IMR-90 (cell line): Measurements from ENCODE around the gene P4HA2. TPM values are rescaled to one million over a fixed set of nuclear protein-coding genes. Genes with fewer than 3 reads are reported as not detected.

ENCODE experiments used
- ATAC-seq: fragments of 200-7000 bp; cut with Tn5 transposase; 2 replicates; pipeline ENCODE4 v1.9.1; 2020; ENCODE audit warnings: low read depth, mild to moderate bottlenecking, moderate library complexity
- BruUV-seq: library from RNA; stranded (reverse); fragments of 400-500 nt; replicated peaks from 2 replicates; lab custom pipeline; 2021; lab: Mats Ljungman, UMichigan
- CTCF ChIA-PET: fragments of 300-600 bp; formaldehyde crosslinking; extraction: SDS; loops from one replicate; lab custom pipeline; 2021; ENCODE audit warnings: antibody characterized with exemption; lab: Yijun Ruan, JAX
- POLR2A ChIA-PET: fragments of 300-600 bp; sonication (Branson Sonifier 250); formaldehyde crosslinking; loops from one replicate; lab custom pipeline; 2022; ENCODE audit warnings: antibody characterized with exemption; ENCODE audit not compliant: unreplicated experiment; lab: Charles Lee
- DNase-seq: peaks from one replicate; pipeline ENCODE4 v3.0.0; 2013
- H2AFZ ChIP-seq: replicated peaks from 2 replicates; pipeline ENCODE3; 2013; ENCODE audit warnings: low read length, mild to moderate bottlenecking; ENCODE audit not compliant: poor library complexity
- H2AK5ac ChIP-seq: 2 replicates; pipeline ENCODE4 v1.6.1; 2013; ENCODE audit warnings: low read depth, low read length, inconsistent platforms
- H2AK9ac ChIP-seq: replicated peaks from 2 replicates; pipeline ENCODE3; 2013; ENCODE audit warnings: mild to moderate bottlenecking, low read depth, low read length, moderate library complexity; ENCODE audit not compliant: poor library complexity
- H2BK120ac ChIP-seq: 2 replicates; pipeline ENCODE4 v1.6.1; 2013; ENCODE audit warnings: low read depth, low read length, inconsistent platforms
- H2BK15ac ChIP-seq: 3 replicates; pipeline ENCODE4 v1.6.1; 2013; ENCODE audit warnings: low read depth, low read length, inconsistent platforms
- H2BK20ac ChIP-seq: 2 replicates; pipeline ENCODE4 v1.6.1; 2013; ENCODE audit warnings: low read depth, mild to moderate bottlenecking, inconsistent platforms, low read length, moderate library complexity
- H2BK5ac ChIP-seq: 2 replicates; pipeline ENCODE4 v1.6.1; 2013; ENCODE audit warnings: mild to moderate bottlenecking, low read depth, low read length, inconsistent platforms; ENCODE audit not compliant: poor library complexity, severe bottlenecking
- H3K14ac ChIP-seq: replicated peaks from 2 replicates; pipeline ENCODE4 v1.6.1; 2013; ENCODE audit warnings: low read depth, low read length, inconsistent platforms
- H3K18ac ChIP-seq: 2 replicates; pipeline ENCODE4 v1.6.1; 2013; ENCODE audit warnings: low read depth, low read length, control low read depth
- H3K23ac ChIP-seq: 2 replicates; pipeline ENCODE4 v1.6.1; 2013; ENCODE audit warnings: low read depth, low read length, inconsistent platforms
- H3K27ac ChIP-seq: 2 replicates; pipeline ENCODE4 v1.5.1; 2013; ENCODE audit warnings: mild to moderate bottlenecking, control low read depth, low read length; ENCODE audit not compliant: insufficient read depth
- H3K27me3 ChIP-seq: 2 replicates; pipeline ENCODE4 v1.6.1; 2013; ENCODE audit warnings: low read length; ENCODE audit not compliant: control insufficient read depth, insufficient read depth
- H3K36me3 ChIP-seq: 2 replicates; pipeline ENCODE4 v1.6.1; 2013; ENCODE audit warnings: low read length, mixed read lengths; ENCODE audit not compliant: control insufficient read depth, insufficient read depth
- H3K4ac ChIP-seq: 2 replicates; pipeline ENCODE4 v1.6.1; 2013; ENCODE audit warnings: low read depth, low read length, inconsistent platforms
- H3K4me1 ChIP-seq: 2 replicates; pipeline ENCODE4 v1.6.1; 2013; ENCODE audit warnings: low read length, mixed read lengths; ENCODE audit not compliant: control insufficient read depth, insufficient read depth
- H3K4me2 ChIP-seq: 2 replicates; pipeline ENCODE4 v1.6.1; 2013; ENCODE audit warnings: low read depth, mild to moderate bottlenecking, control low read depth, low read length, moderate library complexity
- H3K4me3 ChIP-seq: 2 replicates; pipeline ENCODE4 v1.5.1; 2013; ENCODE audit warnings: low read depth, mild to moderate bottlenecking, control low read depth, low read length, moderate library complexity; ENCODE audit not compliant: insufficient read depth
- H3K56ac ChIP-seq: 2 replicates; pipeline ENCODE4 v1.6.1; 2013; ENCODE audit warnings: low read length, inconsistent platforms; ENCODE audit not compliant: insufficient read depth; ENCODE audit errors: extremely low read depth
- H3K79me1 ChIP-seq, 2 experiments: 2 replicates each; pipeline ENCODE4 v1.6.1; 2013; ENCODE audit warnings: low read length in 2 of 2, inconsistent platforms in 1 of 2, low read depth in 1 of 2
- H3K9ac ChIP-seq: 2 replicates; pipeline ENCODE4 v1.6.1; 2013; ENCODE audit warnings: low read depth, low read length, control low read depth
- H3K9me1 ChIP-seq: 2 replicates; pipeline ENCODE4 v1.6.1; 2013; ENCODE audit warnings: low read length, inconsistent platforms; ENCODE audit not compliant: insufficient read depth
- H3K9me3 ChIP-seq: 2 replicates; pipeline ENCODE4 v1.6.1; 2013; ENCODE audit warnings: low read length; ENCODE audit not compliant: control insufficient read depth, insufficient read depth
- H4K20me1 ChIP-seq: 2 replicates; pipeline ENCODE4 v1.6.1; 2013; ENCODE audit warnings: low read length, inconsistent platforms; ENCODE audit not compliant: insufficient read depth
- H4K5ac ChIP-seq: 2 replicates; pipeline ENCODE4 v1.6.1; 2013; ENCODE audit warnings: mild to moderate bottlenecking, low read depth, low read length, control low read depth
- H4K8ac ChIP-seq, 2 experiments: 2 replicates each; pipeline ENCODE4 v1.6.1; 2013; ENCODE audit warnings: low read depth in 2 of 2, low read length in 2 of 2, control low read depth in 1 of 2, inconsistent platforms in 1 of 2
- H4K91ac ChIP-seq: 2 replicates; pipeline ENCODE4 v1.6.1; 2013; ENCODE audit warnings: low read depth, low read length, inconsistent platforms; ENCODE audit not compliant: insufficient read depth
- CEBPB ChIP-seq: IDR thresholded peaks from 2 replicates; pipeline ENCODE4 v1.6.1; 2012; ENCODE audit warnings: low read depth, low read length, improper control_type of control experiment
- CHD1 ChIP-seq: IDR thresholded peaks from 2 replicates; pipeline ENCODE4 v1.6.1; 2012; ENCODE audit warnings: low read depth, low read length, improper control_type of control experiment
- CTCF ChIP-seq: conservative IDR thresholded peaks from 2 replicates; pipeline ENCODE4 v1.5.1; 2012; ENCODE audit warnings: mild to moderate bottlenecking, low read depth, low read length, improper control_type of control experiment
- ELK1 ChIP-seq: fragments of 150-350 bp; IDR thresholded peaks from 2 replicates; pipeline ENCODE4 v1.6.1; 2016; ENCODE audit warnings: low read depth, mild to moderate bottlenecking, low read length, moderate library complexity, borderline replicate concordance
- FOS ChIP-seq: fragments of 150-350 bp; IDR thresholded peaks from 2 replicates; pipeline ENCODE4 v1.6.1; 2016; ENCODE audit warnings: low read depth, low read length
- MAFK ChIP-seq: IDR thresholded peaks from 2 replicates; pipeline ENCODE4 v1.6.1; 2012; ENCODE audit warnings: low read depth, low read length, improper control_type of control experiment
- MAZ ChIP-seq: IDR thresholded peaks from 2 replicates; pipeline ENCODE4 v1.6.1; 2012; ENCODE audit warnings: low read depth, mild to moderate bottlenecking, low read length, improper control_type of control experiment, moderate library complexity, borderline replicate concordance
- MXI1 ChIP-seq: IDR thresholded peaks from 2 replicates; pipeline ENCODE4 v1.6.1; 2012; ENCODE audit warnings: low read depth, mild to moderate bottlenecking, low read length, moderate library complexity, borderline replicate concordance
- RAD21 ChIP-seq: IDR thresholded peaks from 2 replicates; pipeline ENCODE4 v1.6.1; 2012; ENCODE audit warnings: low read length, improper control_type of control experiment
- RCOR1 ChIP-seq: IDR thresholded peaks from 2 replicates; pipeline ENCODE4 v1.6.1; 2012; ENCODE audit warnings: mild to moderate bottlenecking, low read length, improper control_type of control experiment; ENCODE audit not compliant: insufficient replicate concordance
- RFX5 ChIP-seq: IDR thresholded peaks from 2 replicates; pipeline ENCODE4 v1.8.0; 2012; ENCODE audit warnings: low read depth, mild to moderate bottlenecking, low read length, moderate library complexity
- USF2 ChIP-seq: fragments of 150-350 bp; IDR thresholded peaks from 2 replicates; pipeline ENCODE4 v1.6.1; 2017; ENCODE audit warnings: mild to moderate bottlenecking, antibody characterized with exemption, low read length, low read depth
- WGBS, 2 experiments: methylation state at CpG; one replicate each; pipeline versions ENCODE4 v1.1.5 to v1.1.7; 2013; ENCODE audit warnings: missing lambda C conversion rate in 2 of 2; ENCODE audit not compliant: insufficient read length in 1 of 2; ENCODE audit errors: extremely low coverage in 2 of 2; 5-methylcytosine and 5-hydroxymethylcytosine counted together
- dilution Hi-C: fragments of 300-500 bp; cut with HindIII; formaldehyde crosslinking; loops from one replicate; pipeline ENCODE4 v1.14.3; 2018; ENCODE audit warnings: low sequenced_read_pairs; ENCODE audit not compliant: unreplicated experiment
- in situ Hi-C: fragments of 300-500 bp; cut with MboI; formaldehyde crosslinking; loops from 3 replicates; pipeline ENCODE4 v1.14.3; 2019; ENCODE audit warnings: low sequenced_read_pairs, inconsistent platforms, mixed read lengths
- intact Hi-C: fragments of 100-400 bp; cut with micrococcal nuclease; formaldehyde crosslinking; loops from 2 replicates; pipeline ENCODE4 v1.10.0; 2022
- polyA plus RNA-seq, 3 experiments: library from polyadenylated mRNA; depleted of rRNA; stranded (reverse); fragments of >200 nt; gene quantifications; 2 replicates each; pipeline ENCODE4 v1.2.3, GENCODE V29; 2012; ENCODE audit warnings: low replicate concordance in 1 of 3
- total RNA-seq: library from RNA; depleted of rRNA; stranded (reverse); fragments of >200 nt; gene quantifications from 2 replicates; pipeline ENCODE4 v1.2.3, GENCODE V29; 2012

P4HA2 gene
- total and polyA plus RNA-seq, 2 of the 4 experiments (the other 2 are of a cell fraction), result 186 to 225 TPM

- H3K4ac ChIP-seq, result no peak overlapping the region
- H4K8ac ChIP-seq, result no peak overlapping the region
- H2BK20ac ChIP-seq, result no peak overlapping the region
- H2BK120ac ChIP-seq, result no peak overlapping the region
- no peak overlapping the region for H3K23ac ChIP-seq
- no peak overlapping the region for H3K27ac ChIP-seq
- in situ Hi-C loops, result no loop called here
- peaks cover 34 to 81% of the 10 kb centered on the region in 2 experiments for H3K79me1 ChIP-seq
- no peak overlapping the region for H3K14ac ChIP-seq
- no peak overlapping the region for H2BK15ac ChIP-seq
- no peak overlapping the region for H3K4me3 ChIP-seq
- H3K4me1 ChIP-seq, result peaks cover 28% of the 10 kb centered on the region
- ChIA-PET POLR2A (no interaction called here), CTCF (interaction anchor here (0.6 kb wide), 1 partner anchor 39 kb away, joined by 4 read pairs; no protein-coding TSS in a partner anchor)
- no peak for ATAC-seq
- H4K20me1 ChIP-seq, result peaks cover 41% of the 10 kb centered on the region
- H2BK5ac ChIP-seq, result no peak overlapping the region
- H3K27me3 ChIP-seq, result no peaks in the 10 kb centered on the region
- no peak overlapping the region for H3K56ac ChIP-seq
- TF ChIP-seq RFX5 (no peak), MXI1 (no peak), USF2 (no peak), CEBPB (no peak), CHD1 (no peak), RAD21 (no peak), RCOR1 (no peak), FOS (no peak), ELK1 (no peak), MAFK (no peak), CTCF (no peak), MAZ (no peak)
- 80% methylated on average over 1 of the region's 4 CpGs; no CpG with 5 or more reads in 1 of the 2 experiments for WGBS, 2 experiments
- H4K91ac ChIP-seq, result no peak overlapping the region
- peaks cover 28% of the 10 kb centered on the region for H3K36me3 ChIP-seq
- dilution Hi-C loops, result no loop called here
- DNase-seq, result no peak
- BruUV-seq, result no TSS peak
- no peak overlapping the region for H2AK5ac ChIP-seq
- no peak overlapping the region for H2AK9ac ChIP-seq
- no peak overlapping the region for H4K5ac ChIP-seq
- H3K18ac ChIP-seq, result no peak overlapping the region
- H3K9me3 ChIP-seq, result no peaks in the 10 kb centered on the region
- intact Hi-C loops, result no loop called here
- peaks cover 41% of the 10 kb centered on the region for H3K9me1 ChIP-seq
- H3K4me2 ChIP-seq, result no peak overlapping the region
- no peak overlapping the region for H2AFZ ChIP-seq
- H3K9ac ChIP-seq, result no peak overlapping the region
Observed at GRCh38 chr5:132218321-132218720, 9.3 kb downstream of the P4HA2 start.
